GM12875 (cell line): ENCODE data around the gene LRRC27.
"Not testable (repeated sequence)": the region's sequence is repeated elsewhere in the genome, so short reads cannot be mapped to it uniquely, and the experiment has no call there.

Experiments used
- H3K4me3 ChIP-seq: one replicate; pipeline ENCODE4 v1.5.1; 2011; ENCODE audit warnings: low read depth, low read length, control low read depth
- TF ChIP-seq, protein P1 (sequence below): IDR thresholded peaks from 2 replicates; pipeline ENCODE4 v1.5.1; 2011; ENCODE audit warnings: low read depth, mild to moderate bottlenecking, control low read depth, inconsistent platforms, low read length, moderate library complexity, borderline replicate concordance; ENCODE audit not compliant: insufficient read depth

LRRC27 gene

DNA sequence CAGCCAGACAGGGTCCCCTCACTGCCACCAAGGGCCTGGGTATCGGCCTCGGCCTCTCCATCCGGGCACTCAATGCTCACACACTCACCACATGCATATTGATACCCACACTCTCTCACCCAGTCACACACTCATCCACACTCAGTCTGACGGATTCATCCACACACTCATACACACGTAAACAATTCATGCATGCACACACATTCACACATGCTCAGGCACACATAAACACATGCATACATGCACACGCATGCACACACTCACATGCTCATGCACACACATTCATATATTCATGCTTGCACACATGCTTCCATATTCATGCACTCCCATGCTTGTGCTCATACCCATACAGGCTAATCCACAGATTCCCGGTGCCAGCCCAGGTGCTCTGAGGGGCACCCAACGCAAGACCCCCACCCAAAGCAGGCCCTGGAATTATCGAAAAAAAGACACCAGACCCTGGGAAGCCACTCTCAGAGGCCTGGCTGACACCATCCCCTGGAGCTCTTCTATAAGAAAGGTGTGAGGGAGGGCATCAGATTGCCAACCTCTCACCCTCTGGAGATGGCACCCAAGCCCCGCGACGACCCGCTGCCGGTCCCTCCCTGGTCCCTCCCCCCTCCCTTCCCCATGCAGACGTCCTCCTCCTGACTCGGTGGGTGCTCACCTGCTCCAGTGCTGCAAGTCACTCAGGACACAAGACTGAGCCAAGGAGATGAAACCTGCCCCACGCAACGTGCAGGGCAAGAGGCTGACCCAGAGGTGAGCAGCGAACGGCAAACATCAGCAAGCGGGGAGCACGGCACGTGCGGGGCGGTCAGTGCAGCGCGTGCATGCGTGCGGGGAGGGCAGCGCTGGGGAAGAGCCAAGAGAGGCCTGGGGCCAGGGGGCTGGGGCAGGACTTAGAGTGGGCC lies 39.4 kb upstream of the LRRC27 start:
- H3K4me3 ChIP-seq = no peak overlapping the region
- TF ChIP-seq, protein P1, sequence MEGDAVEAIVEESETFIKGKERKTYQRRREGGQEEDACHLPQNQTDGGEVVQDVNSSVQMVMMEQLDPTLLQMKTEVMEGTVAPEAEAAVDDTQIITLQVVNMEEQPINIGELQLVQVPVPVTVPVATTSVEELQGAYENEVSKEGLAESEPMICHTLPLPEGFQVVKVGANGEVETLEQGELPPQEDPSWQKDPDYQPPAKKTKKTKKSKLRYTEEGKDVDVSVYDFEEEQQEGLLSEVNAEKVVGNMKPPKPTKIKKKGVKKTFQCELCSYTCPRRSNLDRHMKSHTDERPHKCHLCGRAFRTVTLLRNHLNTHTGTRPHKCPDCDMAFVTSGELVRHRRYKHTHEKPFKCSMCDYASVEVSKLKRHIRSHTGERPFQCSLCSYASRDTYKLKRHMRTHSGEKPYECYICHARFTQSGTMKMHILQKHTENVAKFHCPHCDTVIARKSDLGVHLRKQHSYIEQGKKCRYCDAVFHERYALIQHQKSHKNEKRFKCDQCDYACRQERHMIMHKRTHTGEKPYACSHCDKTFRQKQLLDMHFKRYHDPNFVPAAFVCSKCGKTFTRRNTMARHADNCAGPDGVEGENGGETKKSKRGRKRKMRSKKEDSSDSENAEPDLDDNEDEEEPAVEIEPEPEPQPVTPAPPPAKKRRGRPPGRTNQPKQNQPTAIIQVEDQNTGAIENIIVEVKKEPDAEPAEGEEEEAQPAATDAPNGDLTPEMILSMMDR = no peak

DNA sequence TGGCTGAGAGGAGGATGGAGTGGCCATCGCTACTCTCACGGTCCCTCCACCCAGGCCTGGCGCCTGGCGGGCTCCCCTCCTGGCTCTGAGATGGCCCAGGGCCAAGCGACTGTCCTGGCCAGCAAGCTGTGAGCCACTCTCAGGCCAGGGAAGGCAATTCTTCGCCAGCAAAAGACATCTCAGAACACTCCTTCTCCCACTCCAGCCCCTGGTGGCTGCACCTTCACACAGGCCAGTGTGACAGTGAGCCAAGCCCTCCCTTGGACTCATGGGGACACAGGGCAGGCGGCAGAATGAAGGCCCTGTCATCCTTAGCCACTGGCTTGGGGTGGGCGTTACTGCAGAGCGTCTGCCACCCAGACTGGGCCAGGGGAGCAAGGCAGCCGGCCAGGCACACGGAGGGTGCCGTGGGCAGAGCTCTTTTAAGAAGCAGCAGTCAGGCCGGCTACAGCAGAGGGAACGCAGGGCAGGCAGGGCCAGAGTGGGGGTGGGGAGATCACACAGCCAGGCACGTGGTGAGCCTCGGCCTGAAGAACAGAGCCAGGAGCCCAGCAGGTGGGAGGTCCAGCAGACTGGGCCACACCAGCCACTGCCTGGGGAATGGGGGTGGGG lies 38.7 kb upstream of the LRRC27 start:
- TF ChIP-seq, protein P1 = no peak

DNA sequence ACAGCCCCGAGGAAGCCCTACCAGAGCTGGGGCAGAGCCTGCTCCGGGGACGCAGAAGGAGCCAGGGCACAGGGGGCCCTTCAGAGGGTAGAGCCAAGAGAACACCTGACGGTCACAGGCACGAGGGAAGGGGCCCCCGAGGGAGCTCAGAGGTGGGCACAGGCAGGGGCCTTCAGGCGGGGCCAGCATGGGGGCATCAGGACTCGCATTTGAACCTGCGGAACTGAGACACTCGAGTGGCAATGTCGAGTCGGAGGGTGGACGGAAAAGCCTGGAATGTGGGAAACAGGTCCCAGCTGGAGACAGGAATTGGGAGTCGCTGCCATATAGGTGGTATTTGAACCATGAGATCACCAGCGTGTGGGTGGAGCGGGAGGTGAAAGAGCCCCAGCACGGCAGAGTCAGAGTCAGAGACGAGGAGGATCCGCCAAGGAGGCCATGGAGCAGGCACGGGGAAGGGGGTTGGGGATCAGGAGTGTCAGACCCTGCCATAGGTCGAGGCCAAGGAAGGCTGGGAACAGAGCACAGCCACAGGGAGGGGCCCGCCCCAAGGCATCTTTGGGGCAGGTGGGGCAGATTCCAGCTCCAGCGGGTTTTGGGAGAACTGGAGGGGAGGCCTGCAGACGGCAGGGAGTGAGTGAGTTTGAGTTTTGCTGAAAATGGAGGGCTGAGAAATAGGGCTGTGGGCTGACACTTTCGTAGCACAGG lies 38.0 kb upstream of the LRRC27 start:
- no peak overlapping the region for H3K4me3 ChIP-seq
- TF ChIP-seq, protein P1 = no peak

More for the DNA sequence above, 38.7 kb upstream of the LRRC27 start:
- H3K4me3 ChIP-seq = no peak overlapping the region

DNA sequence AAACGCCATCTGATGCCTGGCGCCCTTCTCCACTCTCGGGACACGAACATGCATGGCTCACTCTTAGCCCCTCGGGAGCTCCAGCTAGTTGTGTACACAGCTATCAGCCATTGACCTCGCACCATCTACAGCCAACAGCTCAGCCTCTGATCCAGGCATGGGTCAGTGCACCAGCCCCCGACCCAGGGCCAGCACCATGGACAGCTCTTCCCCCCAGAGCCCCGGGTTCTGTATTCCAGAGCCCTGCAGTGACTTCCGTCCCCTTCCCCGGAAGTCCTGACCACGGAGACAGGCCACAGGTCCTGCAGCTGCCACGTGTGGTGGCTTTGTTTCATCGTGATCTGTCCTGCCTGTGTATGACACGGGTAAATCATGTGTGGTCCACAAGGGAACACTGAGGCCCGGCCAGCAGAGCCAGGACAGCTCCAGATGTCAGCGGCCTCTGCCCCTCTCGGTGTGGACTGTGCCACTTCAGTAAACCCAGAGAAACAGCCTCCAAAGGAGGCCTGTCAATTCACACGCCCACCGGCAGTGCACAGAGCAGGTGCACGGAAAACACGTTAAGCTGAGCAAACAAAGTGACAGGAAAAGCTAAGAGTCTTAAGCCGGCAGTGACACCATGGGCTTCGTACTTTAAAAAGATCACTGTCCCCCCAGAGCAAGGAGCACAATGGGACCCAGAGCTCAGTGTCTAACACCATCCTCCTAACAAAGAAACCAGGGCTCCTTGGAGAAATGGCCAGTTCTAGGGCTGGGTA lies 37.3 kb upstream of the LRRC27 start:
- no peak overlapping the region for H3K4me3 ChIP-seq
- TF ChIP-seq, protein P1 = no peak

DNA sequence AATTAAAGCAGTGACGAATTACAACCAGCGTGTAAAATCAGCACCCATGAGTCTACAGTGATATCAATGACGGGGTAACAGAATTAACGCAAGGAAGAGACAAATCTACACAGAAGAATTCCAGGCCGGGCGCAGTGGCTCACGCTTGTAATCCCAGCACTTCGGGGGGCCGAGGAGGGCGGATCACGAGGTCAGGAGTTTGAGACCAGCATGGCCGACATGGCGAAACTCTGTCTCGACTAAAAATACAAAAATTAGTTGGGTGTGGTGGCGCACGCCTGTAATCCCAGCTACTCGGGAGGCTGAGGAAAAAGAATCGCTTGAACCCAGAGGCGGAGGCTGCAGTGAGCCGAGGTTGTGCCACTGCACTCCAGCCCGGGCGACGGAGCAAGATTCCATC lies 36.5 kb upstream of the LRRC27 start:
- not testable (repeated sequence) for H3K4me3 ChIP-seq

DNA sequence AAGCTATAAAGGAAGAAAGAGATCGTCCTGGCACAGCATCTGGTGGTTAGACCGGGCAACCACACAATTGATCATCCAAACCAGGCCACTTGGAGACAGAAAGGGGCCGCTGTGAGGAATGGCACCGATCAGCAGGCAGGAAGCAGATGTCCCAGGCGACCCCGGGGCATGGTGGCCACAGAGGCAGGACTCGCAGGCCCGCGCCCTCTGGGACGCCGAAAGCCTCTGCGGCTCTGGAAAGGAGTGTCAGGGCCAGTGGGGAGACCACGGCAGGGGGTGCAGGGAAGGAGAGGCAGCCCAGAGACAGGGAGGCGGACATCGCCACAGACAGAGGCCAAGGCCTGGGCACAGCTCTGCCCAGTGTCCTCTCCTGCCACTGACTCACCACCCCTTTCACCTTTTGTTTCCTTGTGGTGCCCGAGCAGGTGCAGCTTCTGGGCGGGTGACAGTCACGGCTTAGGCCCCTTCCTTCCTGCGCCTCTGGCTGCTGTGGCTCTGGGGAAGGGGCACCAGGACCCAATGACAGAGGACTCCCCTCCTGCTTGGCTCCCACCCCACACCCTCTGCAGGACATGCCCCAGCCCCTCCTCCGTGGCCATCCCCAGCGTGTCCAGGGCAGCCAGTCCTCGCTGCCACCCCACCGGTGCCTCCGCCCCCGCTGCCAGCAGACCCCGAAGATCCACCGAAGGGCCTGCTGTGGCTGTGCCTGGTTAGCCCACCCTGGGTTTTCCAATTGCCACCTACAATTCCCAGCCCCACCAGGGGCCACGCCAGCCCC lies 35.1 kb upstream of the LRRC27 start:
- H3K4me3 ChIP-seq = no peak overlapping the region
- TF ChIP-seq, protein P1 = no peak
